GM12878 (cell line): ENCODE measurements around the gene GLB1L. TPM values are rescaled to one million over a fixed set of nuclear protein-coding genes. Genes with fewer than 3 reads are reported as not detected.

Source experiments
- ATAC-seq: fragments of 200-7000 bp; cut with Tn5 transposase; 3 replicates; pipeline ENCODE4 v1.9.1; 2020; ENCODE audit warnings: mild to moderate bottlenecking, moderate library complexity
- BruUV-seq: library from RNA; stranded (reverse); fragments of 400-500 nt; replicated peaks from 2 replicates; lab custom pipeline; 2021; lab: Mats Ljungman, UMichigan
- CTCF ChIA-PET: fragments of 300-600 bp; sonication (Branson Sonifier 250); formaldehyde crosslinking; extraction: SDS; loops from one replicate; lab custom pipeline; 2021; ENCODE audit warnings: inconsistent platforms; lab: Yijun Ruan, JAX
- POLR2A ChIA-PET: fragments of 350-600 bp; formaldehyde crosslinking; extraction: SDS; loops from one replicate; lab custom pipeline; 2021; ENCODE audit warnings: inconsistent platforms; lab: Charles Lee
- RAD21 ChIA-PET: fragments of 300-600 bp; sonication (Branson Sonifier 250); formaldehyde crosslinking; loops from one replicate; lab custom pipeline; 2023; ENCODE audit warnings: antibody characterized with exemption; ENCODE audit not compliant: unreplicated experiment; lab: Charles Lee
- SMC1A ChIA-PET: fragments of 300-600 bp; sonication (Branson Sonifier 250); formaldehyde crosslinking; loops from one replicate; lab custom pipeline; 2023; ENCODE audit not compliant: unreplicated experiment, uncharacterized antibody; lab: Charles Lee
- DNase-seq: peaks from one replicate; pipeline ENCODE4 v3.0.0-alpha.2; 2011; ENCODE audit warnings: low read depth, low spot score
- FAIRE-seq: peaks from 3 replicates; lab custom pipeline; 2011; peaks lifted over from hg19 to GRCh38; lab: Jason Lieb, UNC
- H2AFZ ChIP-seq: 2 replicates; pipeline ENCODE4 v1.6.0; 2011; ENCODE audit warnings: low read depth, low read length, control low read depth; ENCODE audit not compliant: control insufficient read depth
- H3K27ac ChIP-seq: 2 replicates; pipeline ENCODE4 v1.5.1; 2011; ENCODE audit warnings: control low read depth; ENCODE audit not compliant: control insufficient read depth, insufficient read depth
- H3K27me3 ChIP-seq, 2 experiments: replicated peaks in 1 of 2; 2 replicates each; pipeline versions ENCODE4 v1.6.0 to v1.6.1; 2011; ENCODE audit warnings: low read length in 1 of 2; ENCODE audit not compliant: control insufficient read depth in 2 of 2, insufficient read depth in 2 of 2
- H3K36me3 ChIP-seq, 2 experiments: 2 replicates each; pipeline ENCODE4 v1.5.1; 2011; ENCODE audit warnings: low read length in 1 of 2; ENCODE audit not compliant: control insufficient read depth in 2 of 2, insufficient read depth in 2 of 2
- H3K4me1 ChIP-seq: 2 replicates; pipeline ENCODE4 v1.6.1; 2011; ENCODE audit warnings: mild to moderate bottlenecking, low read length, moderate library complexity, mixed read lengths; ENCODE audit not compliant: control insufficient read depth, insufficient read depth
- H3K4me2 ChIP-seq: 2 replicates; pipeline ENCODE4 v1.6.0; 2011; ENCODE audit warnings: control low read depth; ENCODE audit not compliant: control insufficient read depth, insufficient read depth
- H3K4me3 ChIP-seq: fragments of 200-600 bp; sonication (generic); 2 replicates; pipeline ENCODE4 v1.5.1; 2016
- H3K79me2 ChIP-seq: 2 replicates; pipeline ENCODE4 v1.6.0; 2011; ENCODE audit warnings: low read length; ENCODE audit not compliant: control insufficient read depth, insufficient read depth
- H3K9ac ChIP-seq: 2 replicates; pipeline ENCODE4 v1.8.0; 2011; ENCODE audit warnings: low read length, control low read depth, mixed read lengths; ENCODE audit not compliant: control insufficient read depth, insufficient read depth
- H3K9me3 ChIP-seq: replicated peaks from 3 replicates; pipeline ENCODE4 v1.5.1; 2011; ENCODE audit warnings: mild to moderate bottlenecking, low read length; ENCODE audit not compliant: control insufficient read depth, insufficient read depth
- H4K20me1 ChIP-seq: 2 replicates; pipeline ENCODE4 v1.6.0; 2011; ENCODE audit not compliant: control insufficient read depth, insufficient read depth
- MTA3 ChIP-seq: IDR thresholded peaks from 2 replicates; pipeline ENCODE4 v1.6.1; 2012; ENCODE audit warnings: low read length, inconsistent platforms, borderline replicate concordance
- PML ChIP-seq: IDR thresholded peaks from 2 replicates; pipeline ENCODE4 v1.6.1; 2012; ENCODE audit warnings: low read length, inconsistent platforms
- RUNX3 ChIP-seq: IDR thresholded peaks from 2 replicates; pipeline ENCODE4 v1.6.1; 2012; ENCODE audit warnings: low read length, inconsistent platforms
- WGBS: methylation state at CpG from one replicate; pipeline ENCODE4 v1.1.6; 2016; ENCODE audit warnings: low lambda C conversion rate; ENCODE audit not compliant: insufficient replicate concordance, insufficient coverage; ENCODE audit errors: missing lambda C conversion rate; 5-methylcytosine and 5-hydroxymethylcytosine counted together
- in situ Hi-C: fragments of 300-500 bp; cut with MboI; formaldehyde crosslinking; loops from 9 replicates; pipeline ENCODE4 v1.14.3; 2018; ENCODE audit warnings: mixed read lengths
- intact Hi-C: fragments of 100-400 bp; cut with micrococcal nuclease; formaldehyde crosslinking; loops from one replicate; pipeline ENCODE4 v1.14.2; 2022; ENCODE audit not compliant: unreplicated experiment
- polyA plus RNA-seq, 11 experiments: library from polyadenylated mRNA; depleted of rRNA in 4 of 11; unstranded in 6 of 11; stranded (reverse) in 5 of 11; fragments of >200 nt; fragmentation: Nextera tagmentation in 4 of 11; fragmentation: Illumina TruSeq in 1 of 11; extraction: Ambion mirVana in 4 of 11; extraction: Trizol in 1 of 11; gene quantifications; 1 replicate in 1 of 11; 2 replicates in 10 of 11; pipeline versions ENCODE4 v1.2.1 to v1.2.3, GENCODE V29; 2011 to 2016; ENCODE audit warnings: inconsistent platforms in 2 of 11, missing spikeins in 2 of 11, low read depth in 1 of 11
- total RNA-seq, 4 experiments: library from RNA; depleted of rRNA in 3 of 4; stranded (reverse); fragments of >200 nt in 3 of 4; fragmentation: Illumina TruSeq in 1 of 4; extraction: Trizol in 1 of 4; gene quantifications; 2 replicates each; pipeline versions ENCODE4 v1.2.1 to v1.2.3, GENCODE V29; 2013 to 2021
- TF ChIP-seq, protein P1 (sequence below): fragments of 450-650 bp; conservative IDR thresholded peaks from 2 replicates; pipeline ENCODE4 v1.6.1; 2017; ENCODE audit warnings: mild to moderate bottlenecking, moderate library complexity
- TF ChIP-seq, protein P2 (sequence below): IDR thresholded peaks from 2 replicates; pipeline ENCODE4 v1.6.1; 2012; ENCODE audit warnings: mild to moderate bottlenecking, low read depth, low read length
- TF ChIP-seq, protein P3 (sequence below): fragments of 450-650 bp; IDR thresholded peaks from 2 replicates; pipeline ENCODE4 v1.6.1; 2016; ENCODE audit warnings: mild to moderate bottlenecking
- TF ChIP-seq, protein P4 (sequence below): fragments of 450-650 bp; IDR thresholded peaks from 2 replicates; pipeline ENCODE4 v1.6.1; 2016; ENCODE audit warnings: mild to moderate bottlenecking, moderate library complexity, borderline replicate concordance
- TF ChIP-seq, protein P5 (sequence below): IDR thresholded peaks from 2 replicates; pipeline ENCODE4 v1.6.1; 2012; ENCODE audit warnings: low read depth, low read length, improper control_type of control experiment

Gene GLB1L
- total and polyA plus RNA-seq, 10 of the 15 experiments (the other 5 are each of a cell fraction or from before 2014, with no cell fraction given): 0.29 to 4.6 (median 2.7) TPM

DNA sequence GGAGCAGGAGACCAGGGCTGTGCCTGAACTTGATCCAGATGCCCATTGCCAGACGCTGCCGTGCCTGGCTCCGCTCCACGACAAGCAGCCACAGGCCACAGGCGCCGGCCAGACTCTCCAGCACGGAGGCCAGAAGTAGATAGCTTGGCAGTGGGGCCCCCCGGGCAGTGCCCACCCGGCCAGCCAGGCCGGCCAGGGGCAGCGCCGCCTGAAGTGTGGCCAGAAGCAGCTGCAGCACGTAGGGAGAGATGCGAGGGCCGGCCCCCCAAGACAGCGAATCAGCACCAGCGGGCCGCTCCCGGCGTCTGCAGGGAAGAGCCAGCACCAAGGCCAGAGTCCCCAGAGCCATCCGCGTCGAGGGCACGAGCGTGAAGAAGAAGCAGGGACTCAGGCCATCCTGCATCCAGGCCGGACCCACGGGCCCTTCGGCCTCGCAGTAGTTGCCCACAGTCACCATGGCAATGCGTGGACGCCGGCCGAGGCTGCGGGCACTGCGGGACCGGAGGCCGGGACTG lies 27.0 kb downstream of the GLB1L start:
- CTCF ChIA-PET: interaction anchor here (0.6 to 1.7 kb wide), 4 partner anchors 9 to 77 kb away, joined by 3 to 5 read pairs (median 3); no protein-coding TSS in a partner anchor
- POLR2A ChIA-PET: interaction anchor here (0.6 to 3.8 kb wide), 13 partner anchors 8 to 153 kb away, joined by 3 to 21 read pairs (median 5); partner anchors contain the start of genes ANKZF1, ATG9A, CNPPD1 and DNAJB2
- H3K4me1 ChIP-seq: peaks cover 16% of the 10 kb centered on the region
- ATAC-seq (peak; percentile 65), DNase-seq (no peak), FAIRE-seq (no peak)
- peaks cover 10 to 20% of the 10 kb centered on the region in 2 experiments for H3K36me3 ChIP-seq
- in situ Hi-C loops: no loop called here
- H3K27me3 ChIP-seq: no peaks in the 10 kb centered on the region
- SMC1A ChIA-PET: interaction anchor here (0.7 to 1.8 kb wide), 6 partner anchors 11 to 60 kb away, joined by 3 to 8 read pairs (median 4); partner anchors contain the start of genes ANKZF1, ATG9A, GLB1L and STK16
- TF ChIP-seq, protein P1, sequence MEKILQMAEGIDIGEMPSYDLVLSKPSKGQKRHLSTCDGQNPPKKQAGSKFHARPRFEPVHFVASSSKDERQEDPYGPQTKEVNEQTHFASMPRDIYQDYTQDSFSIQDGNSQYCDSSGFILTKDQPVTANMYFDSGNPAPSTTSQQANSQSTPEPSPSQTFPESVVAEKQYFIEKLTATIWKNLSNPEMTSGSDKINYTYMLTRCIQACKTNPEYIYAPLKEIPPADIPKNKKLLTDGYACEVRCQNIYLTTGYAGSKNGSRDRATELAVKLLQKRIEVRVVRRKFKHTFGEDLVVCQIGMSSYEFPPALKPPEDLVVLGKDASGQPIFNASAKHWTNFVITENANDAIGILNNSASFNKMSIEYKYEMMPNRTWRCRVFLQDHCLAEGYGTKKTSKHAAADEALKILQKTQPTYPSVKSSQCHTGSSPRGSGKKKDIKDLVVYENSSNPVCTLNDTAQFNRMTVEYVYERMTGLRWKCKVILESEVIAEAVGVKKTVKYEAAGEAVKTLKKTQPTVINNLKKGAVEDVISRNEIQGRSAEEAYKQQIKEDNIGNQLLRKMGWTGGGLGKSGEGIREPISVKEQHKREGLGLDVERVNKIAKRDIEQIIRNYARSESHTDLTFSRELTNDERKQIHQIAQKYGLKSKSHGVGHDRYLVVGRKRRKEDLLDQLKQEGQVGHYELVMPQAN: peak; percentile 94
- TF ChIP-seq, protein P2, sequence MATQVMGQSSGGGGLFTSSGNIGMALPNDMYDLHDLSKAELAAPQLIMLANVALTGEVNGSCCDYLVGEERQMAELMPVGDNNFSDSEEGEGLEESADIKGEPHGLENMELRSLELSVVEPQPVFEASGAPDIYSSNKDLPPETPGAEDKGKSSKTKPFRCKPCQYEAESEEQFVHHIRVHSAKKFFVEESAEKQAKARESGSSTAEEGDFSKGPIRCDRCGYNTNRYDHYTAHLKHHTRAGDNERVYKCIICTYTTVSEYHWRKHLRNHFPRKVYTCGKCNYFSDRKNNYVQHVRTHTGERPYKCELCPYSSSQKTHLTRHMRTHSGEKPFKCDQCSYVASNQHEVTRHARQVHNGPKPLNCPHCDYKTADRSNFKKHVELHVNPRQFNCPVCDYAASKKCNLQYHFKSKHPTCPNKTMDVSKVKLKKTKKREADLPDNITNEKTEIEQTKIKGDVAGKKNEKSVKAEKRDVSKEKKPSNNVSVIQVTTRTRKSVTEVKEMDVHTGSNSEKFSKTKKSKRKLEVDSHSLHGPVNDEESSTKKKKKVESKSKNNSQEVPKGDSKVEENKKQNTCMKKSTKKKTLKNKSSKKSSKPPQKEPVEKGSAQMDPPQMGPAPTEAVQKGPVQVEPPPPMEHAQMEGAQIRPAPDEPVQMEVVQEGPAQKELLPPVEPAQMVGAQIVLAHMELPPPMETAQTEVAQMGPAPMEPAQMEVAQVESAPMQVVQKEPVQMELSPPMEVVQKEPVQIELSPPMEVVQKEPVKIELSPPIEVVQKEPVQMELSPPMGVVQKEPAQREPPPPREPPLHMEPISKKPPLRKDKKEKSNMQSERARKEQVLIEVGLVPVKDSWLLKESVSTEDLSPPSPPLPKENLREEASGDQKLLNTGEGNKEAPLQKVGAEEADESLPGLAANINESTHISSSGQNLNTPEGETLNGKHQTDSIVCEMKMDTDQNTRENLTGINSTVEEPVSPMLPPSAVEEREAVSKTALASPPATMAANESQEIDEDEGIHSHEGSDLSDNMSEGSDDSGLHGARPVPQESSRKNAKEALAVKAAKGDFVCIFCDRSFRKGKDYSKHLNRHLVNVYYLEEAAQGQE: peak; percentile 78
- TF ChIP-seq, protein P3, sequence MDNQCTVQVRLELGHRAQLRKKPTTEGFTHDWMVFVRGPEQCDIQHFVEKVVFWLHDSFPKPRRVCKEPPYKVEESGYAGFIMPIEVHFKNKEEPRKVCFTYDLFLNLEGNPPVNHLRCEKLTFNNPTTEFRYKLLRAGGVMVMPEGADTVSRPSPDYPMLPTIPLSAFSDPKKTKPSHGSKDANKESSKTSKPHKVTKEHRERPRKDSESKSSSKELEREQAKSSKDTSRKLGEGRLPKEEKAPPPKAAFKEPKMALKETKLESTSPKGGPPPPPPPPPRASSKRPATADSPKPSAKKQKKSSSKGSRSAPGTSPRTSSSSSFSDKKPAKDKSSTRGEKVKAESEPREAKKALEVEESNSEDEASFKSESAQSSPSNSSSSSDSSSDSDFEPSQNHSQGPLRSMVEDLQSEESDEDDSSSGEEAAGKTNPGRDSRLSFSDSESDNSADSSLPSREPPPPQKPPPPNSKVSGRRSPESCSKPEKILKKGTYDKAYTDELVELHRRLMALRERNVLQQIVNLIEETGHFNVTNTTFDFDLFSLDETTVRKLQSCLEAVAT: no peak
- TF ChIP-seq MTA3: no peak
- TF ChIP-seq, protein P4, sequence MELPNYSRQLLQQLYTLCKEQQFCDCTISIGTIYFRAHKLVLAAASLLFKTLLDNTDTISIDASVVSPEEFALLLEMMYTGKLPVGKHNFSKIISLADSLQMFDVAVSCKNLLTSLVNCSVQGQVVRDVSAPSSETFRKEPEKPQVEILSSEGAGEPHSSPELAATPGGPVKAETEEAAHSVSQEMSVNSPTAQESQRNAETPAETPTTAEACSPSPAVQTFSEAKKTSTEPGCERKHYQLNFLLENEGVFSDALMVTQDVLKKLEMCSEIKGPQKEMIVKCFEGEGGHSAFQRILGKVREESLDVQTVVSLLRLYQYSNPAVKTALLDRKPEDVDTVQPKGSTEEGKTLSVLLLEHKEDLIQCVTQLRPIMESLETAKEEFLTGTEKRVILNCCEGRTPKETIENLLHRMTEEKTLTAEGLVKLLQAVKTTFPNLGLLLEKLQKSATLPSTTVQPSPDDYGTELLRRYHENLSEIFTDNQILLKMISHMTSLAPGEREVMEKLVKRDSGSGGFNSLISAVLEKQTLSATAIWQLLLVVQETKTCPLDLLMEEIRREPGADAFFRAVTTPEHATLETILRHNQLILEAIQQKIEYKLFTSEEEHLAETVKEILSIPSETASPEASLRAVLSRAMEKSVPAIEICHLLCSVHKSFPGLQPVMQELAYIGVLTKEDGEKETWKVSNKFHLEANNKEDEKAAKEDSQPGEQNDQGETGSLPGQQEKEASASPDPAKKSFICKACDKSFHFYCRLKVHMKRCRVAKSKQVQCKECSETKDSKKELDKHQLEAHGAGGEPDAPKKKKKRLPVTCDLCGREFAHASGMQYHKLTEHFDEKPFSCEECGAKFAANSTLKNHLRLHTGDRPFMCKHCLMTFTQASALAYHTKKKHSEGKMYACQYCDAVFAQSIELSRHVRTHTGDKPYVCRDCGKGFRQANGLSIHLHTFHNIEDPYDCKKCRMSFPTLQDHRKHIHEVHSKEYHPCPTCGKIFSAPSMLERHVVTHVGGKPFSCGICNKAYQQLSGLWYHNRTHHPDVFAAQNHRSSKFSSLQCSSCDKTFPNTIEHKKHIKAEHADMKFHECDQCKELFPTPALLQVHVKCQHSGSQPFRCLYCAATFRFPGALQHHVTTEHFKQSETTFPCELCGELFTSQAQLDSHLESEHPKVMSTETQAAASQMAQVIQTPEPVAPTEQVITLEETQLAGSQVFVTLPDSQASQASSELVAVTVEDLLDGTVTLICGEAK: peak; percentile 27; the same call in 1 of the 2 replicates
- TF ChIP-seq, protein P5, sequence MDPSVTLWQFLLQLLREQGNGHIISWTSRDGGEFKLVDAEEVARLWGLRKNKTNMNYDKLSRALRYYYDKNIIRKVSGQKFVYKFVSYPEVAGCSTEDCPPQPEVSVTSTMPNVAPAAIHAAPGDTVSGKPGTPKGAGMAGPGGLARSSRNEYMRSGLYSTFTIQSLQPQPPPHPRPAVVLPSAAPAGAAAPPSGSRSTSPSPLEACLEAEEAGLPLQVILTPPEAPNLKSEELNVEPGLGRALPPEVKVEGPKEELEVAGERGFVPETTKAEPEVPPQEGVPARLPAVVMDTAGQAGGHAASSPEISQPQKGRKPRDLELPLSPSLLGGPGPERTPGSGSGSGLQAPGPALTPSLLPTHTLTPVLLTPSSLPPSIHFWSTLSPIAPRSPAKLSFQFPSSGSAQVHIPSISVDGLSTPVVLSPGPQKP: no peak
- TF ChIP-seq PML: peak; percentile 3; the same call in 1 of the 2 replicates
- 0 out of 2 replicates have a peak, but pooled peaks have one; percentile 15 for TF ChIP-seq RUNX3
- H3K9me3 ChIP-seq: no peaks in the 10 kb centered on the region
- RAD21 ChIA-PET: interaction anchor here (0.9 to 2.2 kb wide), 5 partner anchors 11 to 60 kb away, joined by 3 to 11 read pairs (median 5); partner anchors contain the start of genes ANKZF1, ATG9A, GLB1L and STK16
- H3K9ac ChIP-seq: peak overlapping the region; percentile 76
- peak overlapping the region; percentile 79 for H2AFZ ChIP-seq
- intact Hi-C loops: loop anchor here (2.0 kb wide), 1 partner anchor 77 kb away; no protein-coding TSS in a partner anchor
- peak overlapping the region; percentile 99 for H3K4me2 ChIP-seq
- peaks cover 14% of the 10 kb centered on the region for H3K79me2 ChIP-seq
- BruUV-seq: no TSS peak
- peak overlapping the region; percentile 63 for H3K27ac ChIP-seq
- 13% methylated on average over 37 of the region's 37 CpGs for WGBS
- H3K4me3 ChIP-seq: peak overlapping the region; percentile 92
- H4K20me1 ChIP-seq: no peaks in the 10 kb centered on the region; the same call in 1 of the 2 replicates
